C4-2B (cell line): Measurements from ENCODE around the gene MAVS.

Experiments
- CTCF ChIP-seq: fragments of 450-650 bp; conservative IDR thresholded peaks from 2 replicates; pipeline ENCODE4 v1.5.1; 2017; ENCODE audit warnings: mild to moderate bottlenecking
- ZFX ChIP-seq: fragments of 450-650 bp; IDR thresholded peaks from 2 replicates; pipeline ENCODE4 v1.6.1; 2017

DNA sequence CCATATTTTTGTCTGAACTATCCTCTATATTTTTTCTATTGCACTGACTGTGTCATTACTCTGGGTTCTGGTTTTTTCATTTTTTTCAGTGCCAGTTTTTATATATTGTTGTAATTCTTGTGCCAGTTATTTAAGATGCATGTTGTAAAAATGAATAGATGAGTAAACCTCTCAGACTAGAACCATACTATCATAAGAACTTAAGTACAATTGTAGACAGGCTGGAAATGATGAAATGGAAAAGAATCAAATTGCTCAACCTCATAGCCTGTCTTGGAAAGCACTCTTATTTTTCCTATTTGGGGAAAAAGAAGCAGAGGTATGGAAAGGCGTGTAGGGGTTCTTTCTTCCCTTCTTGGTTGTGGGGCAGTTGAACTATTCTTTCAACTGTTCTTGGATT lies 72.7 kb downstream of the MAVS start:
- TF ChIP-seq CTCF (no peak), ZFX (no peak)
